Measurements from ENCODE around the gene KDM3A.

DNA sequence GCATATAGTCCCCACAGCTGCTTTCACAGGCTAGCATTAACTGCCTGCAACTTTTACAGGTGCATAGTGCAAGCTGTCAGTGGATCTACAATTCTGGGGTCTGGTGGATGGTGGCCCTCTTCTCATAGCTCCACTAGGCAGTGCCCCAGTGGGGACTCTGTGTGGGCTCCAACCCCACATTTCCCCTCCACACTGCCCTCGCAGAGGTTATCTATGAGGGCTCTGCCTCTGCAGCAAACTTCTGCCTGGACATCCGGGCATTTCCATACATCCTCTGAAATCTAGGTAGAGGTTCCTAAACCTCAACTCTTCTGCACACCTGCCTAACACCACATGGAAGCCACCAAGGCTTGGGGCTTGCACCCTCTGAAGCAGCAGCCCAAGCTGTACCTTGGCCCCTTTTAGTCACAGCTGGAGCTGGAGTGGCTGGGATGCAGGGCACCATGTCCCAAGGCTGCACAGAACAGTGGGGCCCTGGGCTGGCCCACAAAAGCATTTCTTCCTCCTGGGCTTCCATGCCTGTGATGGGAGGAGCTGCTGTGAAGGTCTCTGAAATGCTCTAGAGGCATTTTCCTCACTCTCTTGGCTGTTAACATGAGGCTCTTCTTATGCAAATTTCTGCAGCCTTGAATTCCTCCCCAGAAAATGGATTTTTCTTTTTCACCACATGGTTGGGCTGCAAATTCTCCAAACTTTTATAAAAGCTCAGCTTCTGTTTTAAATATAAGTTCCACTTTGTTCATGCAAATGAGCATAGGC, 59.3 kb downstream of the KDM3A start:
- TF ChIP-seq ZNF398 (tag by site-specific recombination; IDR thresholded peaks at IDR 0.05): no peak
- TF ChIP-seq ZBTB7A (tag by site-specific recombination; IDR thresholded peaks at IDR 0.05; ENCODE audit: low read depth): no peak
- no peak for TF ChIP-seq SCRT1 (tag by site-specific recombination; IDR thresholded peaks at IDR 0.05; ENCODE audit: borderline replicate concordance)
- TF ChIP-seq, protein P1, sequence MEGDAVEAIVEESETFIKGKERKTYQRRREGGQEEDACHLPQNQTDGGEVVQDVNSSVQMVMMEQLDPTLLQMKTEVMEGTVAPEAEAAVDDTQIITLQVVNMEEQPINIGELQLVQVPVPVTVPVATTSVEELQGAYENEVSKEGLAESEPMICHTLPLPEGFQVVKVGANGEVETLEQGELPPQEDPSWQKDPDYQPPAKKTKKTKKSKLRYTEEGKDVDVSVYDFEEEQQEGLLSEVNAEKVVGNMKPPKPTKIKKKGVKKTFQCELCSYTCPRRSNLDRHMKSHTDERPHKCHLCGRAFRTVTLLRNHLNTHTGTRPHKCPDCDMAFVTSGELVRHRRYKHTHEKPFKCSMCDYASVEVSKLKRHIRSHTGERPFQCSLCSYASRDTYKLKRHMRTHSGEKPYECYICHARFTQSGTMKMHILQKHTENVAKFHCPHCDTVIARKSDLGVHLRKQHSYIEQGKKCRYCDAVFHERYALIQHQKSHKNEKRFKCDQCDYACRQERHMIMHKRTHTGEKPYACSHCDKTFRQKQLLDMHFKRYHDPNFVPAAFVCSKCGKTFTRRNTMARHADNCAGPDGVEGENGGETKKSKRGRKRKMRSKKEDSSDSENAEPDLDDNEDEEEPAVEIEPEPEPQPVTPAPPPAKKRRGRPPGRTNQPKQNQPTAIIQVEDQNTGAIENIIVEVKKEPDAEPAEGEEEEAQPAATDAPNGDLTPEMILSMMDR (tag by site-specific recombination; IDR thresholded peaks at IDR 0.05): no peak
- no peak for TF ChIP-seq KLF9 (tag by site-specific recombination; IDR thresholded peaks at IDR 0.05; ENCODE audit: low read depth)

Measured in HEK293 (cell line).